K562 treated with DMSO at 1 percent for 4 hours (cell line): Measurements from ENCODE around the gene HTR3C. TPM values are rescaled to one million over a fixed set of nuclear protein-coding genes. Genes with fewer than 3 reads are reported as not detected.

Source experiments
- total RNA-seq: library from RNA; unstranded; fragments of 300-600 nt; gene quantifications from 2 replicates; pipeline ENCODE4 v1.2.3, GENCODE V29; 2022; ENCODE audit not compliant: insufficient read depth

Gene HTR3C, protein sequence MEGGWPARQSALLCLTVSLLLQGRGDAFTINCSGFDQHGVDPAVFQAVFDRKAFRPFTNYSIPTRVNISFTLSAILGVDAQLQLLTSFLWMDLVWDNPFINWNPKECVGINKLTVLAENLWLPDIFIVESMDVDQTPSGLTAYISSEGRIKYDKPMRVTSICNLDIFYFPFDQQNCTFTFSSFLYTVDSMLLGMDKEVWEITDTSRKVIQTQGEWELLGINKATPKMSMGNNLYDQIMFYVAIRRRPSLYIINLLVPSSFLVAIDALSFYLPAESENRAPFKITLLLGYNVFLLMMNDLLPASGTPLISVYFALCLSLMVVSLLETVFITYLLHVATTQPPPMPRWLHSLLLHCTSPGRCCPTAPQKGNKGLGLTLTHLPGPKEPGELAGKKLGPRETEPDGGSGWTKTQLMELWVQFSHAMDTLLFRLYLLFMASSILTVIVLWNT
- total RNA-seq, result not detected in 2 replicates

DNA sequence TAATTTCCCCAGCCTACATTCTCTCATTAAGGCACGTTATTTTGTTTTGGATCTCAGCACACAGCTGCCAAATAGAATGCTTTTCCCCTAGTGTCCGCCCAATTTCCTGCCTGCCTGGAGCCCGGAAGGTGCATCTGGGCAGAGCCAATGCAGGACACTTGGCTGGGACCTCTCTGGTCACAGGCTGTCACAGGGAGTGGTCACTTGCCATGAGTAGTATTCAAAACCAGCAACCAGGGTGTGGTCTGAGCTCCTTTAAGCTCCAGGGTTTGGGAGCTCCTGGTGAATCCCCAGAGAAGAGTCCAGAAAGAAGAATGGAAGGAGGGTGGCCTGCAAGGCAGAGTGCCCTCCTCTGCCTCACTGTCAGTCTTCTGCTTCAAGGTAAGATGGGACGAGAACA lies at the start of gene HTR3C:
HTR3C (plus strand) TSS at position 281 of the 400 bp plus-strand sequence; CDS start at position 315, 34 bp downstream.

DNA sequence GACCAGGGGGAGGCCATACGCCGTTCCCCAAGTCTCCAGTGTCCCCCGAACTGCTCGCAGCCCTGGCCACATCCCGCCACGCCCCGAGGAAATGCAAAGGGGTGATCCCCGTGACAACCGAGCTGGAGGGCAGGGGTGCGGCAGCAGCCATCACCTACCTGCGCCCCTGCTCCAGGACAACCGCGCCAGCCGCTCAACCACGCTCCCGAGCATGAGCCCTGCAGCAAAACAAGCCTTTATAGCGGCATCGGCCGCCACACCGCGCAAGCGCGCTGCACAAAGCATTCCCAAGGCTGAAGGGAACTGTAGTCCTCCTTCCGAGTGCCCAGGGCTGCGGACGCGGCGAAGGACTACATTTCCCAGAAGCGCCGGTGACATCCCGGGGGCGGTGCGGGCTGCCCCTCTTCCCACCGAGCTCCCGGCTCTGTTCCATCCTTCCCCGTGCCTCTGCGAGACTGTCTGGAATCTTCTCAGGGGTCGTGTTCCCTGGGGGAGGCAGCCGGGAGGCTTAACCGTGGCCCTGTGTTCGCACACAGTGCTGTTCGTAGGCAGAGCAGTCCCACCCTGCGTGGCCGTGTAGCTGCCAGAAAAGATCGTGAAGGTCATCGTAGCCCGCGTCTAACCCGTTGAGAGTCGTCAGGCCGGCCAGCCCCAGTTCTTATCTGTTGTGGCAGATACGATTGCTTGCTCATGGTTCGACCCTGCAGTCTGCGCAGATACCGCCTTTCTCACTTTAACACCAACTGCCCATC lies 35.0 kb upstream of the HTR3C start, which contains the start of gene ABCC5:
ABCC5 (minus strand) TSS at position 213 of the 752 bp plus-strand sequence. CDS start 3,492 bp downstream, outside the sequence.

DNA sequence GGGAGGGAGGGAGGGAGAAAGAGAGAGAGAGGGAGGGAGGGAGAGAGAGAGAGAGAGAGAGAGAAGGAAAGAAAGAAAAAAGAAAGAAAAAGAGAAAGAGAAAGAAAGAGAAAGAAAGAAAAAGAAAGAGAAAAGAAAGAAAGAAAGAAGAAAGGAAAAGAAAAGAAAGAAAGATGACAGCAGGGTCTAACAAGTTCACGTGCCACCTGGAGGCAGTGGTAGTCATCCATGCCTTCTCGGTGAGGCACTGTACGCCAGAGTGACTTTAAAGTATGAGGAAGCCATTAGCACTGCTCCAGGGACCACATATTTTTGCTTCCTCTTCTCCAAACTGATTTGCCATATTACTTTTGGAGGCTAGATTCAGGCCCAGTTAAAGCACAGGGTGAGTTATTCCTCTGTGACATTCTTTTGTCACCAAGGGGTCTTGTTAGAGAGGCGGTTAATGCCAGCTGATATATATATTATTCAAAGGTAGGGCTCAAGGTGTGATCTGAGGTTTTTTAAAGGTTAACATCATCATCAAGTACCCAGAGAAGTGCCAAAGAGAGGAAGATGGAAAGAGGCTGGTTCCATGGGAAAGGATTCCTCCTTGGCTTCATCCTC lies 21.6 kb upstream of the HTR3C start, which contains the start of gene HTR3D:
HTR3D (plus strand) TSS at position 556 of the 606 bp plus-strand sequence; CDS start at position 556, 0 bp downstream.

DNA sequence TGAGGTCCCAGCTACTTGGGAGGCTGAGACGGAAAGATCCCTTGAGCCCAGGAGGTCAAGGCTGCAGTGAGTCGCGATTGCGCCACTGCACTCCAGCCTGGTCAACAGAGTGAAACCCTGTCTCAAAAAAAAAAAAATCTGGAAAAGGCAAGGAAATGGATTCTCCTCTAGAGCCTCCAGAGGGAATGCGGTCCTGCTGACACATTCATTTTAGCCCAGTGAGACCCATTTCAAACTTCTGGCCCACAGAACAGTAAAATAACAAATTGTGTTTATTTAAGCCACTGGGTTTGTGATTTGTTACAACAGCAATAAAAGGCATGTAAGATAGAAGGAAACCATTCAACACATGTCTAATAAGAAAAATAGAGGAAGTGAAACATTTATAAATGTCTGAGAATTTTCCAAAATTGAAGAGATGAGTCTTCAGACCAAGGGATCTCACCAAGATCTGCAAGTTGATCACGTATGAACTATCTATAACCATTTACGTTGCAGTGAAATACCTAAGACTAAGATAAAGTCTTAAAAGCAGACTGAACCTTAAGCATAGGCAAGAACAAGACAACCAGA lies 44.0 kb downstream of the HTR3C start, which contains the start of gene HTR3E:
HTR3E (plus strand) TSS at position 254 of the 573 bp plus-strand sequence. CDS start 466 bp downstream, outside the sequence.

Other genes with a start within 250 kb of the HTR3C start
- 2.1 and 3.2 TPM in 2 replicates for gene MAP6D1, start 227.5 kb upstream of the HTR3C start, total RNA-seq
- 30.2 and 38.9 TPM in 2 replicates for gene PARL, start 168.2 kb upstream of the HTR3C start, total RNA-seq
- 13.9 and 20.1 TPM in 2 replicates for gene ABCC5, start 35.2 kb upstream of the HTR3C start, total RNA-seq
- gene HTR3D, start 21.3 kb upstream of the HTR3C start, total RNA-seq, result not detected in 2 replicates
- not detected in 2 replicates for gene HTR3E, start 44.0 kb downstream of the HTR3C start, total RNA-seq
- gene EIF2B5, start 82.3 kb downstream of the HTR3C start, total RNA-seq, result 49.5 and 63.6 TPM in 2 replicates
- 46.2 and 64.6 TPM in 2 replicates for gene DVL3, start 102.3 kb downstream of the HTR3C start, total RNA-seq
- gene AP2M1, start 121.8 kb downstream of the HTR3C start, total RNA-seq, result 500 and 530 TPM in 2 replicates
- 26.8 and 32.8 TPM in 2 replicates for gene ABCF3, start 133.2 kb downstream of the HTR3C start, total RNA-seq
- 0.17 and 2.7 TPM in 2 replicates for gene VWA5B2, start 176.5 kb downstream of the HTR3C start, total RNA-seq
- 91.9 and 93.1 TPM in 2 replicates for gene ALG3, start 195.9 kb downstream of the HTR3C start, total RNA-seq
- gene EEF1AKMT4, start 196.6 kb downstream of the HTR3C start, total RNA-seq, result 10.2 and 12.8 TPM in 2 replicates
- gene CAMK2N2, start 208.5 kb downstream of the HTR3C start, total RNA-seq, result not detected in 2 replicates
- not detected in 2 replicates for gene ECE2, start 223.0 kb downstream of the HTR3C start, total RNA-seq
- gene PSMD2, start 246.2 kb downstream of the HTR3C start, total RNA-seq, result 314 and 374 TPM in 2 replicates